WTC11 (cell line): Measurements from ENCODE around the gene PPM1K. TPM values are rescaled to one million over a fixed set of nuclear protein-coding genes. Genes with fewer than 3 reads are reported as not detected.
"Not testable (repeated sequence)": the region's sequence is repeated elsewhere in the genome, so short reads cannot be mapped to it uniquely, and the experiment has no call there.

Experiments
- ATAC-seq: fragments of 200-7000 bp; cut with Tn5 transposase; 2 replicates; pipeline ENCODE4 v1.10.0; 2021; ENCODE audit warnings: mild to moderate bottlenecking, moderate library complexity
- CTCF ChIA-PET: fragments of 300-600 bp; sonication (Branson Sonifier 250); formaldehyde crosslinking; loops from one replicate; lab custom pipeline; 2021; ENCODE audit warnings: antibody characterized with exemption; lab: Charles Lee
- POLR2A ChIA-PET: fragments of 350-600 bp; sonication (Branson Sonifier 250); formaldehyde crosslinking; loops from one replicate; lab custom pipeline; 2021; ENCODE audit warnings: antibody characterized with exemption; lab: Charles Lee
- DNase-seq: peaks from one replicate; pipeline ENCODE4 v3.0.0; 2021; ENCODE audit warnings: low spot score
- H3K27ac Mint-ChIP-seq: 2 replicates; pipeline ENCODE4 v1.8.0; 2021; ENCODE audit warnings: mixed read lengths
- H3K27me3 Mint-ChIP-seq: 2 replicates; pipeline ENCODE4 v1.8.0; 2021; ENCODE audit warnings: low read depth, mild to moderate bottlenecking, moderate library complexity, mixed read lengths
- H3K36me3 Mint-ChIP-seq: 2 replicates; pipeline ENCODE4 v1.8.0; 2021; ENCODE audit warnings: mixed read lengths
- H3K4me1 Mint-ChIP-seq: 2 replicates; pipeline ENCODE4 v1.8.0; 2022; ENCODE audit warnings: mixed read lengths
- H3K4me3 Mint-ChIP-seq: 2 replicates; pipeline ENCODE4 v1.8.0; 2021; ENCODE audit warnings: mild to moderate bottlenecking, moderate library complexity, mixed read lengths
- H3K9me3 Mint-ChIP-seq: 2 replicates; pipeline ENCODE4 v1.8.0; 2021; ENCODE audit warnings: mixed read lengths
- AR ChIP-seq: fragments of 250-450 bp; sonication (Bioruptor Pico); IDR thresholded peaks from 2 replicates; pipeline ENCODE4 v1.9.0; 2021; ENCODE audit warnings: mild to moderate bottlenecking
- ATF3 ChIP-seq: sonication (generic); formaldehyde crosslinking; conservative IDR thresholded peaks from 2 replicates; pipeline ENCODE4 v1.8.1; 2022; ENCODE audit warnings: mild to moderate bottlenecking, missing genetic modification reagents
- CREB1 ChIP-seq: sonication (generic); formaldehyde crosslinking; IDR thresholded peaks from 2 replicates; pipeline ENCODE4 v1.8.0; 2023; ENCODE audit warnings: mild to moderate bottlenecking, missing genetic modification reagents
- ERG ChIP-seq: fragments of 250-450 bp; sonication (Bioruptor Pico); IDR thresholded peaks from 2 replicates; pipeline ENCODE4 v1.8.0; 2021; ENCODE audit warnings: mild to moderate bottlenecking
- GRHL2 ChIP-seq: fragments of 250-450 bp; sonication (Bioruptor Pico); IDR thresholded peaks from 2 replicates; pipeline ENCODE4 v1.8.0; 2022; ENCODE audit warnings: mild to moderate bottlenecking, moderate library complexity; ENCODE audit not compliant: insufficient replicate concordance, severe bottlenecking
- JUN ChIP-seq: sonication (generic); formaldehyde crosslinking; IDR thresholded peaks from 2 replicates; pipeline ENCODE4 v1.8.0; 2023; ENCODE audit warnings: mild to moderate bottlenecking, missing genetic modification reagents
- KAT7 ChIP-seq: sonication (generic); formaldehyde crosslinking; IDR thresholded peaks from 2 replicates; pipeline ENCODE4 v1.8.1; 2023; ENCODE audit warnings: missing genetic modification reagents, mild to moderate bottlenecking, borderline replicate concordance
- MAX ChIP-seq: sonication (generic); formaldehyde crosslinking; IDR thresholded peaks from 2 replicates; pipeline ENCODE4 v1.8.0; 2022; ENCODE audit warnings: mild to moderate bottlenecking, missing genetic modification reagents
- MLX ChIP-seq: sonication (generic); formaldehyde crosslinking; IDR thresholded peaks from 2 replicates; pipeline ENCODE4 v1.8.1; 2023; ENCODE audit warnings: mild to moderate bottlenecking, missing genetic modification reagents, moderate library complexity
- NFATC4 ChIP-seq: fragments of 250-450 bp; sonication (Bioruptor Pico); IDR thresholded peaks from 2 replicates; pipeline ENCODE4 v1.9.0; 2021; ENCODE audit warnings: mild to moderate bottlenecking
- NFYB ChIP-seq: sonication (generic); formaldehyde crosslinking; conservative IDR thresholded peaks from 2 replicates; pipeline ENCODE4 v1.8.0; 2022; ENCODE audit warnings: low read depth, missing genetic modification reagents
- RORB ChIP-seq: fragments of 250-450 bp; sonication (Bioruptor Pico); IDR thresholded peaks from 2 replicates; pipeline ENCODE4 v1.9.0; 2021; ENCODE audit warnings: mild to moderate bottlenecking
- SOX15 ChIP-seq: fragments of 250-450 bp; sonication (Bioruptor Pico); IDR thresholded peaks from 2 replicates; pipeline ENCODE4 v1.9.0; 2021; ENCODE audit warnings: mild to moderate bottlenecking
- SP1 ChIP-seq: sonication (generic); formaldehyde crosslinking; conservative IDR thresholded peaks from 2 replicates; pipeline ENCODE4 v1.8.1; 2022; ENCODE audit warnings: missing genetic modification reagents
- TEAD4 ChIP-seq: sonication (generic); formaldehyde crosslinking; IDR thresholded peaks from 2 replicates; pipeline ENCODE4 v1.8.0; 2022; ENCODE audit warnings: mild to moderate bottlenecking, missing genetic modification reagents
- ZBTB21 ChIP-seq: sonication (generic); formaldehyde crosslinking; IDR thresholded peaks from 2 replicates; pipeline ENCODE4 v1.8.1; 2023; ENCODE audit warnings: mild to moderate bottlenecking, missing genetic modification reagents, borderline replicate concordance
- ZBTB43 ChIP-seq: sonication (generic); formaldehyde crosslinking; IDR thresholded peaks from 2 replicates; pipeline ENCODE4 v1.8.1; 2023; ENCODE audit warnings: mild to moderate bottlenecking, missing genetic modification reagents
- ZNF671 ChIP-seq: fragments of 250-450 bp; sonication (Bioruptor Pico); IDR thresholded peaks from 2 replicates; pipeline ENCODE4 v1.8.0; 2021; ENCODE audit warnings: mild to moderate bottlenecking
- total RNA-seq: library from RNA; stranded (reverse); gene quantifications from 3 replicates; pipeline ENCODE4 v1.2.3, GENCODE V29; 2021
- TF ChIP-seq, protein P1 (sequence below): sonication (generic); formaldehyde crosslinking; IDR thresholded peaks from 2 replicates; pipeline ENCODE4 v1.8.1; 2023; ENCODE audit warnings: mild to moderate bottlenecking, missing genetic modification reagents, moderate library complexity
- TF ChIP-seq, protein P2 (sequence below): sonication (generic); formaldehyde crosslinking; IDR thresholded peaks from 2 replicates; pipeline ENCODE4 v1.8.0; 2022; ENCODE audit warnings: missing genetic modification reagents
- TF ChIP-seq, protein P3 (sequence below): fragments of 250-450 bp; sonication (Bioruptor Pico); IDR thresholded peaks from 2 replicates; pipeline ENCODE4 v1.9.0; 2021; ENCODE audit warnings: mild to moderate bottlenecking

Gene PPM1K
- total RNA-seq, 1 experiment from 2014 or later: 17.0 TPM

DNA sequence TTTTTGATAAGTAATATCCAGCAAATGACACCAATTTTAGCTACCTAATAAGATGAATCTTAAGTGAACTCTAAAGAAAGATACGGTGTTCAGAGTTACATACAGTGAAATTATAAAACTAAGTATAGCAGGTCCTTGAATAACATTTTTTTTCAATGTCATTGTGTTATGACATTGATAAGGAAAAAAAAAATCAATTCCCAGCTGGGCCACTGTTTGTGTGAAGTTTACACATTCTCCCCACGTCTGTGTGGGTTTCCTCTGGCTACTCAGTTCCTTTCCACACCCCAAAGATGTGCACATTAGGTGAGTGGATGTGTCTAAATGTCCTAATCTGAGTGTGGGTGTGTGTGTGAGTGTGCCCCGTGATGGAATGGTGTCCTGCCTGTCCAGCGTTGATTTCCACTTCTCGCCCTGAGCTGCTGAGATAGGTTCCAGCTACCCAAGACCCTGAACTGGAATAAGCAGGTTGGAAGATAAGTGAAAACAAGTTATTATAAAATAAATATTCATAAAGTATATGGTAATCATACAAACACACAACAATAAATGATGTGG, 31.2 kb upstream of the PPM1K start:
- ATAC-seq (no peak), DNase-seq (no peak)
- ChIA-PET CTCF (no interaction called here), POLR2A (no interaction called here)
- peaks cover 17% of the 10 kb centered on the region for H3K4me1 Mint-ChIP-seq
- H3K27me3 Mint-ChIP-seq: peaks cover 4% of the 10 kb centered on the region; the same call in 1 of the 2 replicates
- H3K9me3 Mint-ChIP-seq: peaks cover 43% of the 10 kb centered on the region
- H3K36me3 Mint-ChIP-seq: peaks cover 17% of the 10 kb centered on the region
- H3K27ac Mint-ChIP-seq: no peak overlapping the region
- TF ChIP-seq SOX15 (CRISPR knock-in tag) (no peak), ZBTB21 (no peak), NFATC4 (no peak), RORB (CRISPR knock-in tag) (no peak), NFYB (no peak)
- no peak overlapping the region for H3K4me3 Mint-ChIP-seq

DNA sequence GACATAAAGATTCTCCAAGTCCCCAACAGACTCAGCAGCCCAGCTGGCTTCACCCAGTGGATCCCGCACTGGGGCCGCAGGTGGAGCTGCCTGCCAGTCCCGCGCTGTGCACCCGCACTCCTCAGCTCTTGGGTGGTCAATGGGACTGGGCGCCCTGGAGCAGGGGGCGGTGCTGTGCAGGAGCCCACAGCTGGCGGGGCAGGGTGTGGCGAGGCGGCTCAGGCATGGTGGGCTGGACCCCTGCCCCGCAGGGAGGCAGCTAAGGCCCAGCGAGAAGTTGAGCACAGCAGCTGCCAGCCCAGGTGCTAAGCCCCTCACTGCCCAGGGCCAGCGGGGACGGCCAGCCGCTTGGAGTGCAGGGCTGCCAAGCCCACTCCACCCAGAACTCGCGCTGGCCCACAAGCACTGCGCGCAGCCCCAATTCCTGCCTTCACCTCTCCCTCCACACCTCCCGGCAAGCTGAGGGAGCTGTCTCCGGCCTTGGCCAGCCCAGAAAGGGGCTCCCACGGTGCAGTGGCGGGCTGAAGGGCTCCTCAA, 28.8 kb upstream of the PPM1K start:
- POLR2A ChIA-PET, ATAC-seq, H3K4me1 Mint-ChIP-seq, H3K4me3 Mint-ChIP-seq, DNase-seq, H3K27me3 Mint-ChIP-seq, H3K27ac Mint-ChIP-seq: not testable (repeated sequence)
- Mint-ChIP-seq H3K9me3 (peaks cover 30% of the 10 kb centered on the region), H3K36me3 (peaks cover 17% of the 10 kb centered on the region)
- CTCF ChIA-PET: interaction anchor here (0.6 kb wide), 1 partner anchor 93 kb away, joined by 3 read pairs; no protein-coding TSS in a partner anchor

DNA sequence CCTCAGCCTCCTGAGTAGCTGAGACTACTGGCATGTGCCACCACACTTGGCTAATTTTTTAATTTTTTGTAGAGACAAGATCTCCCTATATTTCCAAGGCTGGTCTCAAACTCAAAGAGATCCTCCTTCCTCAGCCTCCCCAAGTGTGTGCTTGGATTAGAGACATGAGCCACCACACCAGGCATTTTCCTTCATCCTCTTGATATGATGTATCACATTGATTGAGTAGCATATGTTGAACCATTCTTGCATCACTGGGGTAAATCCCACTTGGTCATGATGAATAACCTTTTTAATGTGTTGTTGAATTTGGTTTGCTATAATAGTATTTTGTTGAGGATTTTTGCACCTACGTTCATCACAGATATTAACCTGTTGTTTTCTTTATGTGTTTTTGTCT, 24.2 kb upstream of the PPM1K start:
- CTCF ChIA-PET: interaction anchor here (1.1 kb wide), 1 partner anchor 148 kb away, joined by 3 read pairs; the partner anchor contains the start of gene HERC5
- Mint-ChIP-seq H3K4me3 (no peak overlapping the region), H3K4me1 (no peaks in the 10 kb centered on the region), H3K36me3 (peaks cover 13% of the 10 kb centered on the region), H3K9me3 (peaks cover 21% of the 10 kb centered on the region), H3K27ac (no peak overlapping the region), H3K27me3 (peaks cover 8% of the 10 kb centered on the region; the same call in 1 of the 2 replicates)
- ATAC-seq: no peak
- POLR2A ChIA-PET: no interaction called here
- no peak for DNase-seq
- no peak for TF ChIP-seq AR
- TF ChIP-seq, protein P1, sequence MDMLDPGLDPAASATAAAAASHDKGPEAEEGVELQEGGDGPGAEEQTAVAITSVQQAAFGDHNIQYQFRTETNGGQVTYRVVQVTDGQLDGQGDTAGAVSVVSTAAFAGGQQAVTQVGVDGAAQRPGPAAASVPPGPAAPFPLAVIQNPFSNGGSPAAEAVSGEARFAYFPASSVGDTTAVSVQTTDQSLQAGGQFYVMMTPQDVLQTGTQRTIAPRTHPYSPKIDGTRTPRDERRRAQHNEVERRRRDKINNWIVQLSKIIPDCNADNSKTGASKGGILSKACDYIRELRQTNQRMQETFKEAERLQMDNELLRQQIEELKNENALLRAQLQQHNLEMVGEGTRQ (CRISPR knock-in tag): no peak
- TF ChIP-seq TEAD4: no peak
- TF ChIP-seq KAT7: no peak
- TF ChIP-seq MLX (CRISPR knock-in tag): no peak
- TF ChIP-seq ZNF671 (CRISPR knock-in tag): no peak
- no peak for TF ChIP-seq GRHL2
- TF ChIP-seq ZBTB43 (CRISPR knock-in tag): no peak
- no peak for TF ChIP-seq ERG (CRISPR knock-in tag)
- TF ChIP-seq MAX (CRISPR knock-in tag): no peak
- TF ChIP-seq, protein P2, sequence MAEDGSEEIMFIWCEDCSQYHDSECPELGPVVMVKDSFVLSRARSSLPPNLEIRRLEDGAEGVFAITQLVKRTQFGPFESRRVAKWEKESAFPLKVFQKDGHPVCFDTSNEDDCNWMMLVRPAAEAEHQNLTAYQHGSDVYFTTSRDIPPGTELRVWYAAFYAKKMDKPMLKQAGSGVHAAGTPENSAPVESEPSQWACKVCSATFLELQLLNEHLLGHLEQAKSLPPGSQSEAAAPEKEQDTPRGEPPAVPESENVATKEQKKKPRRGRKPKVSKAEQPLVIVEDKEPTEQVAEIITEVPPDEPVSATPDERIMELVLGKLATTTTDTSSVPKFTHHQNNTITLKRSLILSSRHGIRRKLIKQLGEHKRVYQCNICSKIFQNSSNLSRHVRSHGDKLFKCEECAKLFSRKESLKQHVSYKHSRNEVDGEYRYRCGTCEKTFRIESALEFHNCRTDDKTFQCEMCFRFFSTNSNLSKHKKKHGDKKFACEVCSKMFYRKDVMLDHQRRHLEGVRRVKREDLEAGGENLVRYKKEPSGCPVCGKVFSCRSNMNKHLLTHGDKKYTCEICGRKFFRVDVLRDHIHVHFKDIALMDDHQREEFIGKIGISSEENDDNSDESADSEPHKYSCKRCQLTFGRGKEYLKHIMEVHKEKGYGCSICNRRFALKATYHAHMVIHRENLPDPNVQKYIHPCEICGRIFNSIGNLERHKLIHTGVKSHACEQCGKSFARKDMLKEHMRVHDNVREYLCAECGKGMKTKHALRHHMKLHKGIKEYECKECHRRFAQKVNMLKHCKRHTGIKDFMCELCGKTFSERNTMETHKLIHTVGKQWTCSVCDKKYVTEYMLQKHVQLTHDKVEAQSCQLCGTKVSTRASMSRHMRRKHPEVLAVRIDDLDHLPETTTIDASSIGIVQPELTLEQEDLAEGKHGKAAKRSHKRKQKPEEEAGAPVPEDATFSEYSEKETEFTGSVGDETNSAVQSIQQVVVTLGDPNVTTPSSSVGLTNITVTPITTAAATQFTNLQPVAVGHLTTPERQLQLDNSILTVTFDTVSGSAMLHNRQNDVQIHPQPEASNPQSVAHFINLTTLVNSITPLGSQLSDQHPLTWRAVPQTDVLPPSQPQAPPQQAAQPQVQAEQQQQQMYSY (CRISPR knock-in tag): no peak
- TF ChIP-seq, protein P3, sequence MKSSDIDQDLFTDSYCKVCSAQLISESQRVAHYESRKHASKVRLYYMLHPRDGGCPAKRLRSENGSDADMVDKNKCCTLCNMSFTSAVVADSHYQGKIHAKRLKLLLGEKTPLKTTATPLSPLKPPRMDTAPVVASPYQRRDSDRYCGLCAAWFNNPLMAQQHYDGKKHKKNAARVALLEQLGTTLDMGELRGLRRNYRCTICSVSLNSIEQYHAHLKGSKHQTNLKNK (CRISPR knock-in tag): no peak
- no peak for TF ChIP-seq SP1 (CRISPR knock-in tag)
- TF ChIP-seq ATF3 (CRISPR knock-in tag): no peak
- no peak for TF ChIP-seq CREB1
- TF ChIP-seq JUN: no peak
